HG03139 (cell line): ENCODE results near the gene OR8B12.

ENCODE experiments used
- ATAC-seq: cut with Tn5 transposase; IDR thresholded peaks from one replicate; pipeline ENCODE4 v1.9.1; 2021; ENCODE audit not compliant: unreplicated experiment

The OR8B12 gene

GRCh38 chr11:124543554-124543953 is at the start of gene OR8B12:
Gene OR8B12 (minus strand): TSS chr11:124543654. CDS start chr11:124543654, 0 bp downstream.
- ATAC-seq, result no peak

- no peak for ATAC-seq
These were observed 49.2 kb upstream of the OR8B12 start for GRCh38 chr11:124592627-124593026.

- ATAC-seq, result no peak
These were observed 48.0 kb upstream of the OR8B12 start for GRCh38 chr11:124591430-124591829.

- no peak for ATAC-seq
These were observed 42.9 kb upstream of the OR8B12 start for GRCh38 chr11:124586238-124586860.

- ATAC-seq, result no peak
These were observed 41.4 kb upstream of the OR8B12 start for GRCh38 chr11:124584681-124585372.

- ATAC-seq, result no peak
These were observed 40.3 kb upstream of the OR8B12 start for GRCh38 chr11:124583781-124584180.

- ATAC-seq, result no peak
These were observed 39.1 kb upstream of the OR8B12 start for GRCh38 chr11:124582565-124582964.

- ATAC-seq, result no peak
These were observed 38.4 kb upstream of the OR8B12 start for GRCh38 chr11:124581817-124582216.

GRCh38 chr11:124578761-124579160 is 35.3 kb upstream of the OR8B12 start:
- ATAC-seq, result no peak

GRCh38 chr11:124577716-124578427 is 34.4 kb upstream of the OR8B12 start:
- no peak for ATAC-seq

GRCh38 chr11:124570160-124570559 is 26.7 kb upstream of the OR8B12 start:
- ATAC-seq, result no peak

GRCh38 chr11:124569697-124570096 is 26.2 kb upstream of the OR8B12 start, which contains the start of gene OR8A1:
Gene OR8A1 (plus strand): TSS chr11:124569997. CDS start chr11:124570120, 123 bp downstream.
- ATAC-seq, result no peak

GRCh38 chr11:124556828-124557227 is 13.4 kb upstream of the OR8B12 start:
- no peak for ATAC-seq

- ATAC-seq, result no peak
These were observed 8.5 kb upstream of the OR8B12 start for GRCh38 chr11:124551987-124552386.

- no peak for ATAC-seq
These were observed 7.7 kb upstream of the OR8B12 start for GRCh38 chr11:124551189-124551588.

GRCh38 chr11:124543145-124543544 is 309 bp downstream of the OR8B12 start:
- ATAC-seq, result no peak

GRCh38 chr11:124541204-124541603 is 2.2 kb downstream of the OR8B12 start:
- no peak for ATAC-seq

- ATAC-seq, result no peak
These were observed 5.4 kb downstream of the OR8B12 start for GRCh38 chr11:124538019-124538418.

- ATAC-seq, result no peak
These were observed 6.9 kb downstream of the OR8B12 start for GRCh38 chr11:124536520-124536919.

- ATAC-seq, result no peak
These were observed 7.8 kb downstream of the OR8B12 start for GRCh38 chr11:124535552-124536232.

GRCh38 chr11:124534051-124534450 is 9.4 kb downstream of the OR8B12 start:
- no peak for ATAC-seq
